GM19324 (cell line): ENCODE measurements around the gene TMEM86B.

Experiments
- ATAC-seq: cut with Tn5 transposase; IDR thresholded peaks from one replicate; pipeline ENCODE4 v1.9.1; 2021; ENCODE audit warnings: mild to moderate bottlenecking, moderate library complexity; ENCODE audit not compliant: unreplicated experiment, low FRiP score

The TMEM86B gene, protein sequence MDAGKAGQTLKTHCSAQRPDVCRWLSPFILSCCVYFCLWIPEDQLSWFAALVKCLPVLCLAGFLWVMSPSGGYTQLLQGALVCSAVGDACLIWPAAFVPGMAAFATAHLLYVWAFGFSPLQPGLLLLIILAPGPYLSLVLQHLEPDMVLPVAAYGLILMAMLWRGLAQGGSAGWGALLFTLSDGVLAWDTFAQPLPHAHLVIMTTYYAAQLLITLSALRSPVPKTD

GRCh38 chr19:55228403-55229031 lies at the start of gene TMEM86B:
TMEM86B (minus strand) TSS chr19:55228763; CDS start chr19:55228741, 22 bp downstream.
- ATAC-seq, result no peak

DNA sequence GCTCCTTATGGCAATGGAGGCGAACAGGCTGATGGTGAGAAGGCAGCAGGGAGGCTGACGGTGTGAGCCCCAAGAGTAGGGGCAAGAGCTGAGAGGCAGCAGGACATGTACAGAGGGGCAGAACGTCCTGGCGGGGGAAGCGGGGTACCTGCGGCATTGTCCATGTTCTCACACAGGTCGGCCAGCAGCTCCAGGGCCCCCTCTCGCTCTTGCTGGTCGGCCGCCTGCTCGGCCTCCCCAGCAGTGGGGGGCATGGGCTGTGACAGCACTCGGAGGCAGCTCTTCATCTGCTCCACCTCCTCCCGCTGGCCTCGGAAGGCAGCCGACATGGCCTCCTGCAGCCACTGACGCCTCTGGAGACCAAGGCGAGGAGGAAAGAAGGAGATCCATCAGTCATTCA lies 48.9 kb upstream of the TMEM86B start:
- ATAC-seq, result no peak

DNA sequence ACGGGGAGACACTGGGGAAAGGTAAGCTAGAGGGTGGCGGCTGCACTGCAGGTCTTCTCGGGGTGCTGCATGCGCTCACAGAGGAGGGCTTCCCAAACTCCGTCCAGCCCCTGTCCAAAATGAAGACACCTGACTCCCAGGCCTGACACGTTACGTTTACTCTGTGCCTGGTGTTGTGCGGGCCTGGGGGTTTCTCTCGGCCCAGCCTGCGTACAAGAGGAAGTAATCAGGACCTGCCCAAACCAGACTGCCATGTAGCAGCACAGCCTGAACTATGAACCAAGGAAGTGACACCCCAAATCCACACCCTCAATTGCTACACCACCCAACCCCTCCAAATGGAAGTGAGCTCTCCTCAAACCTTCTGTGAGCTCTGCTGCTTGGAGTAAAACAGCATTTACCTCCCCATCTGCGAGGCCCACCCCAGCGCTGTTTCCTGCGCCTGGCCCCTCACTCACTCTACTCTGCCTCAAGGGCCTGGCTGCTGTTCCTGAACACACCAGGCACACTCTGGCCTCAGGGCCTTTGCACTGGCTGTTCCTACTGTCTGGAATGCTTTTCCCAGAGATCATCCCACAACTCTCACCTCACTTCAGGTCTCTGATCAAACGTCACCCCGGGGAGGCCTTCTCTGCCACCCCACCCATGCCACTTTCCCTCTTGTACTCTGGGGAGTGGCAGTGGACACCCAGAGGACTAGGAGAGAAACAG lies 48.3 kb upstream of the TMEM86B start:
- ATAC-seq, result no peak

DNA sequence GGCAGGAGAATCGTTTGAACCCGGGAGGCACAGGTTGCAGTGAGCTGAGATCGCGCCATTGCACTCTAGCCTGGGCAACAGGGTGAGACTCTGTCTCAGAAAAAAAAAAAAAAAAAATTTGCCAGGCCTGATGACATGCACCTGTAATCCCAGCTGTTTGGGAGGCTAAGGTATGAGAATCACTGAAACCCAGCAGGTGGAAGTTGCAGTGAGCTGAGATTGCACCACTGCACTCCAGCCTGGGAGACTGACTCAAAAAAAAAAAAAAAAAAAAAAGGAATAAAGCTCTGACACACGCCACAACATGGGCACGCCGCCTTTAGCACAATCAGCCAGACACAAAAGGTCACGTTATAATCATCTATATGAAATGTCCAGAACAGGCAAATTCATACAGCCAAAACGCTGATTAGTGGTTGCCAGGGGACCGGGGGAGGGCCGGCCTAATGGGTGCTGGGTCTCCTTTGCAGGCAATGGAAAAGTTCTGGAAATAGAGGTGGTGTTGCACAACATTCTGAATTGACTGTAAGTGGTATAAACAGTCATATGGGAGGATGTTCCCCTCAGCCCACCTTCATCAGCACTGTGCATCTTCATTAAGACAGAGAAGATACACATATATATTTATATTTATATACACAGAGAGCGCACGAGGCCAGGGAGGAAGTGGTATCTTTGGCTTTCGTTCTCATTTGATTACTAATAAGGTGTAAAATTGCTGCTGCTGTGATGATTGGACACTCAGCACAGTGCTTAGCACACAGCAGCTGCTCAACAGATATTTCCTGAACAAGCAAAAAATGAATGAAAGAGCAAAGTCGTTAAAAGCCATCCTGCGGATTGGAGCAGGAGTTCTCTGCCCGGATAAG lies 47.5 kb upstream of the TMEM86B start:
- peak; percentile 38 for ATAC-seq

DNA sequence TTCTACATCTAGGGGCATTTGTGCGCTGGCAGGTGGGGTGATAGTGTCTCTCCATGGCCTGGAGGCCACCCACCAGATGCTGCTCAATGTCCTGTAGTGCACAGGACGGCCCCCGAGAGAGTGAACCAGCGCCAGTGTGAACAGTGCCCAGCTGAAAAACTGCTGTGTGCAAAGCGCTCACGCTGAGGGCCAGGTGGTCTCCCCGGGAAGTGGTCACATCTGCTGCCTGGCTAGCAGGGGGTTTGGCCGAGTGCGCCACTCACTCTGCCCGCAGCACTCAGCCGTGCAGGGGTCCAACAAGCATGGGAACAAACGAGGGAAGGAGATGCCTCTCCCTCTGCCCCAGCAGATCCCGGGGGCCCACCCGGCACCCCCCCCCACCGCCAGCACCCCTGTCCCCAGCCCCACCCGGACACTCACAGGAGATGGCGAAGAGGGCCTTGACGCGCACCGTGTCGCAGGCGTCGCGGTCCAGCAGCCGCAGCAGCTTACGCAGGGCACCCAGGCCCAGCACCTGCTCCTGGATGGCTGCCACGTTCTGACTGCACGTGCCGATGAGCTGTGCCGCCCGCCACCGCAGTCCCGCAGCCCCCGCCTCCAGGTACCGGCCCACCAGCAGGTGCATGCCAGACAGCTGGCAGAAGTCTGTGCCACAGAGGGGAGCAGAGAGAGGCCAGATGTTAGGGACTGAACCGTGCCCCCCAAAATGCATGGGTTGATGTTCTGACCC lies 45.6 kb upstream of the TMEM86B start:
- no peak for ATAC-seq

- no peak for ATAC-seq
Observed at GRCh38 chr19:55272142-55272541, 43.6 kb upstream of the TMEM86B start.

DNA sequence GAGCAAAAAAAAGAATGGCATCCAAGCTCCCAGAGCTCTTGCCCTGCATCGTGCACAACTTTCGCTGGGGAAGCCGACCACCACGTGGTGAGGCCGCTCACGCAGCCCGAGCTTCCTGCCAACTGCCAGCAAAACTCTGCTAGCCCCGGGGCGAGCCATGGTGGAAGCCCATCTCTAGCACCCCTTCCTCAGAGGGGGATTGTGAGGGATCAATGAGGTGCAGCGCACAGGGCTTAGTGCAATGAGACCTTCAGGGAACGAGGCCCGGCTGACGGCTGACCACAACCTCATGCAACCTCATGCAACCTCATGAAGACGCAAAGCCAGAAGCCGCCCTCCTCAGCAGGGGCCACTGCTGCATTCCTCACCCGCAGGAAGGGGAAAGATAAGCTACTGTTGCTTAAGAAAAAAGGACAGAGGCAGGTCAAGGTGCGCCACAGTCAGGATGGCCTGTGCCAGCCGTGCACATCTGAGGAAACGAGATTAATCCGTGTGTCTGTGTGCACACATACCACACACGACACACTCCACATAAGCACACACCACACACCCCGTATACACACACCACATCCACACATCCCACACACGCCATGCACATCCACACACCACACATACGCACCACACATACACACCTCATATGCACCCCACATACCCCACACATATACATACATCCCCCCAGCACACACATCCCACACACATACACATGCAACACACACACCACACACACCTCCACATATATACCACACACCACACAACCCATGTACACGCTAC lies 41.8 kb upstream of the TMEM86B start:
- no peak for ATAC-seq

GRCh38 chr19:55269299-55269698 lies 40.7 kb upstream of the TMEM86B start:
- ATAC-seq, result no peak

DNA sequence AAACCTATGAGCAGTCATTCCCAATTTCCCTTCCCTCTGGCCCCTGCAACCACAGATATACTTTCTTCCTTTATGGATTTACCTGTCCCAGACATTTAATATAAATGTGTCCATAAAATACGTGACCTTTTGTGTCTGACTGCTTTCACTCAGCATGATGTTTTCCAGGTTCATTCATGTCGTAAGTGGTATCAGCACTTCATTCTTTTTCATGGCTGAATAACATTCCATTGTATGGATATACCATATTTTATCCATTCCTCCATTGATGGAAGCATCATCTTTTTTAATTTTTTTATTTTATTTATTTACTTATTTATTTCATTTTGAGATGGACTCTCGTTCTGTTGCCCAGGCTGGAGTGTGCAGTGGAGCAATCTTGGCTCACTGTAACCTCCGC lies 38.3 kb upstream of the TMEM86B start:
- ATAC-seq, result no peak

- ATAC-seq, result no peak
Observed at GRCh38 chr19:55266404-55266803, 37.8 kb upstream of the TMEM86B start.

- ATAC-seq, result no peak
Observed at GRCh38 chr19:55265723-55266386, 37.3 kb upstream of the TMEM86B start.

DNA sequence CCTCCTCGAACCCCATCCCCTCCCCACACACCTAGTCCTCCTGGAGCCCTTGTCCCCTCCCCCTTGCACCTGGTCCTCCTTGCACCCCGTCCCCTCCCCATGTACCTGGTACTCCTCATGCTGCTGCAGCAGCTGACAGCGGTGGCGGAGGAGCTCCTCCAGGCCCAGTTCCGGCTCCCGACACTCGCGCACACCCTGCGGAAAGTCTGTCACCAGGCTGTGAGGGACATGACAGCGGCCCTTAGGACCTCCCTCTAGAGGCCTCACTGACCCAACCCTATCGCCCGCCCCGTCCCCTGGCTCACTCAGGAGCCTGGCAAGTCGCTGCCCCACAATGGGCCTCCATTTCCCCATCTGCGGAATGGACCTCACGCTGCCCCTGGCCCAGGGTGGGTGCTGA lies 36.6 kb upstream of the TMEM86B start:
- ATAC-seq, result no peak

- ATAC-seq, result no peak
Observed at GRCh38 chr19:55264531-55264930, 36.0 kb upstream of the TMEM86B start.

DNA sequence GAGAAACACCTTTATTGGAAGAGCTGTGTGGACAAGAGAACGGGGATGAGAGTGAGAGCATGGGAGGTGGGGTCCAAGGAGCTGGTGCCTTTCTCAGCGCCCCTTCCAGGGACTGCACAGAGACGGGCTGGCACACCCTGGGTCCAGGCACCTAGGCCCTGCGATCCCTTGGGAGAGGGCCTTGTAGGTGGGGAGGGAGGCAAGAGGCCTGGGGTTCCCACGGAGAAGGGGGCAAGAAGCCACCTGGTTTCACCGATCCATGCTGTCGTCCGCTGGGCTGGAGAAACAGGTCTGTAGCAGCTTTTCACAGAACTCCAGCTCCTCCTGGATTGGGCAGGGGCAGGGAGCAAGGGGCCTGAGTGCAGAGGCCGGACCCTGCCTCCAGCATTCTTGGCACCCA lies 33.8 kb upstream of the TMEM86B start:
- ATAC-seq, result no peak

GRCh38 chr19:55261671-55262126 lies 33.1 kb upstream of the TMEM86B start:
- ATAC-seq, result no peak

DNA sequence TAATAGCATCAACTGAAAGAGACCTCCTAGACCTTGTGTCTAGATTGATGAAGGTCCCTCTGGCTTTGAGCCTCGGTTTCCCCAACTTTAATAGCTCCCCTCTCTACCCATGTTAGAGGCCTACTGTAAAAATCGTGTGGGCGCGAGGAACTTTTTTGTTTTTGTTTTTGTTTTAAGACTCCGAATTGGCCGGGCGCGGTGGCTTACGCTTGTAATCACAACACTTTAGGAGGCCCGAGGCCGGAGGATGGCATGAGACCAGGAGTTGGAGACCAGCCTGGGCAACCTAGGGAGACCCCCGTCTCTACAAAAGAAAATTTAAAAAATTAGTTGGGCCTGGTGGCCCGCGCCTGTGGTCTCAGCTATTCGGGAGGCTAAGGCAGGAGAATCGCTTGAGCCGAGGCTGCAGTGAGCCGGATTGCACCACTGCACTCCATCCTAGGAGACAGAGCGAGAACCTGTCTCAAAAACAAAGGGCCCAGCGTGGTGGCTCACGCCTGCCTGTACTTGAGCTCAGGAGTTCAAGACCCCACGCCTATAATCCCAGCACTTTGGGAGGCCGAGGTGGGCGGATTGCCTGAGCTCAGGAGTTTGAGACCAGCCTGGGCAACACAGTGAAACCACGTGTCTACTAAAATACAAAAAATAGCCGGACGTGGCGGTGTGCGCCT lies 31.1 kb upstream of the TMEM86B start:
- no peak for ATAC-seq

- peak; percentile 84 for ATAC-seq
Observed at GRCh38 chr19:55258828-55259539, 30.4 kb upstream of the TMEM86B start, which contains the start of gene PPP6R1. PPP6R1 (minus strand) TSS chr19:55259017; CDS start chr19:55247103, 11,914 bp downstream.

DNA sequence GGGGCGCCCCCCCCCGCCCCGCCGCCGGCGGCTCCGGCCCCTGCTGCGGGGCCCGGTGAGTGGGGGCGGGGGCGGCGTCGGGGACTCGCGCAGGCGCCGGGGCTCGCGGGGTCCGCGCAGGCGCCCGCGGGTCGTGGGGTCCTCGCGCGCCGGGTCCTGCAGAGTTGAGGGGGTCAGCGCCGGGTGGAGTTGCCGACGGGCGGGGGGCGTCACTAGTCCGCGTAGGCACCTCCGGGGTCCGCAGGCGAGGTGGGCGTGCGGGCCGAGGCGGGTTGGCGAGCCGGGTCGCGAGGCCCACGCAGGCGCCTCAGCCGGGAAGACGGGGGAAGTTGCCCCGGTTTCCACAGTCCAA lies 29.9 kb upstream of the TMEM86B start:
- ATAC-seq, result peak; percentile 25
